ENCODE results near the gene TLK1. TPM values are rescaled to one million over a fixed set of nuclear protein-coding genes. Genes with fewer than 3 reads are reported as not detected.

TLK1 gene
- total and polyA plus RNA-seq, 2 of the 4 experiments (the other 2 are of a cell fraction), result 7.3 to 12.5 TPM

- dilution Hi-C loops (cut with HindIII; ENCODE audit: low sequenced_read_pairs, unreplicated experiment), result no loop called here
- no TSS peak for BruUV-seq (replicated peaks)
- CTCF ChIA-PET, result interaction anchor here (0.6 to 0.7 kb wide), 2 partner anchors 328 to 678 kb away, joined by 3 read pairs; no protein-coding TSS in a partner anchor
- TF ChIP-seq RFX5 (IDR thresholded peaks at IDR 0.05; ENCODE audit: low read depth, low read length) (no peak), MAZ (IDR thresholded peaks at IDR 0.05; ENCODE audit: borderline replicate concordance, low read depth, low read length) (no peak), FOS (IDR thresholded peaks at IDR 0.05; ENCODE audit: low read depth, low read length) (no peak), NFE2L2 (IDR thresholded peaks at IDR 0.05; ENCODE audit: low read depth, low read length) (no peak), CHD1 (IDR thresholded peaks at IDR 0.05; ENCODE audit: low read depth, low read length) (no peak), BHLHE40 (IDR thresholded peaks at IDR 0.05; ENCODE audit: low read depth, low read length) (no peak), CEBPB (IDR thresholded peaks at IDR 0.05; ENCODE audit: low read depth, low read length) (no peak), POLR2A (IDR thresholded peaks at IDR 0.05; ENCODE audit: low read depth, low read length) (no peak), MAFK (IDR thresholded peaks at IDR 0.05; ENCODE audit: low read depth, low read length) (no peak), MXI1 (IDR thresholded peaks at IDR 0.05; ENCODE audit: borderline replicate concordance, low read depth, low read length) (no peak), RAD21 (IDR thresholded peaks at IDR 0.05; ENCODE audit: low read length) (no peak), RCOR1 (IDR thresholded peaks at IDR 0.05; ENCODE audit: insufficient replicate concordance, low read length) (no peak), USF2 (IDR thresholded peaks at IDR 0.05; ENCODE audit: low read depth, low read length) (no peak), CTCF (conservative IDR thresholded peaks at IDR 0.05; ENCODE audit: low read depth, low read length) (no peak)
- TF ChIP-seq, protein P1, sequence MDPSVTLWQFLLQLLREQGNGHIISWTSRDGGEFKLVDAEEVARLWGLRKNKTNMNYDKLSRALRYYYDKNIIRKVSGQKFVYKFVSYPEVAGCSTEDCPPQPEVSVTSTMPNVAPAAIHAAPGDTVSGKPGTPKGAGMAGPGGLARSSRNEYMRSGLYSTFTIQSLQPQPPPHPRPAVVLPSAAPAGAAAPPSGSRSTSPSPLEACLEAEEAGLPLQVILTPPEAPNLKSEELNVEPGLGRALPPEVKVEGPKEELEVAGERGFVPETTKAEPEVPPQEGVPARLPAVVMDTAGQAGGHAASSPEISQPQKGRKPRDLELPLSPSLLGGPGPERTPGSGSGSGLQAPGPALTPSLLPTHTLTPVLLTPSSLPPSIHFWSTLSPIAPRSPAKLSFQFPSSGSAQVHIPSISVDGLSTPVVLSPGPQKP (IDR thresholded peaks at IDR 0.05; ENCODE audit: borderline replicate concordance, low read depth, low read length), result no peak
Observed at GRCh38 chr2:171088057-171088834, 72.4 kb downstream of the TLK1 start.

More at GRCh38 chr2:171088057-171088834, 72.4 kb downstream of the TLK1 start:
- 0 out of 2 replicates have a peak, but pooled peaks cover 3% of the 10 kb centered on the region for H3K36me3 ChIP-seq (ENCODE audit: control insufficient read depth, insufficient read depth, low read length)
- intact Hi-C loops (cut with micrococcal nuclease), result no loop called here
- no peaks in the 10 kb centered on the region for H3K27me3 ChIP-seq (ENCODE audit: control insufficient read depth, insufficient read depth, low read length)
- no peak overlapping the region for H3K4me3 ChIP-seq (ENCODE audit: insufficient read depth, low read depth, low read length)
- no peak overlapping the region for H3K9ac ChIP-seq (ENCODE audit: low read depth, low read length)
- no peak overlapping the region for H3K23ac ChIP-seq (ENCODE audit: low read depth, low read length)
- H3K79me1 ChIP-seq (ENCODE audit: low read depth in 1 of 2, low read length in 2 of 2), result peaks cover 17 to 53% of the 10 kb centered on the region in 2 experiments
- H2BK120ac ChIP-seq (ENCODE audit: low read depth, low read length), result no peak overlapping the region
- H2AFZ ChIP-seq (replicated peaks; ENCODE audit: low read length, poor library complexity), result no peak overlapping the region
- in situ Hi-C loops (cut with MboI; ENCODE audit: low sequenced_read_pairs), result no loop called here
- no peaks in the 10 kb centered on the region; the same call in 1 of the 2 replicates for H3K9me1 ChIP-seq (ENCODE audit: insufficient read depth, low read length)
- ATAC-seq (ENCODE audit: low read depth) (no peak), DNase-seq (no peak)
- H2BK15ac ChIP-seq (ENCODE audit: low read depth, low read length), result no peak overlapping the region
- no peak overlapping the region for H2BK20ac ChIP-seq (ENCODE audit: low read depth, low read length)
- no peak overlapping the region for H4K8ac ChIP-seq (ENCODE audit: low read depth in 2 of 2, low read length in 2 of 2)
- peaks cover 26% of the 10 kb centered on the region; the same call in 1 of the 2 replicates for H4K20me1 ChIP-seq (ENCODE audit: insufficient read depth, low read length)
- no peak overlapping the region for H3K18ac ChIP-seq (ENCODE audit: low read depth, low read length)
- H2AK5ac ChIP-seq (ENCODE audit: low read depth, low read length), result no peak overlapping the region
- no peak overlapping the region for H4K91ac ChIP-seq (ENCODE audit: insufficient read depth, low read depth, low read length)
- no peak overlapping the region for H2AK9ac ChIP-seq (replicated peaks; ENCODE audit: low read depth, low read length, poor library complexity)
- no peak overlapping the region for H3K27ac ChIP-seq (ENCODE audit: insufficient read depth, low read length)
- no peak overlapping the region for H3K14ac ChIP-seq (replicated peaks; ENCODE audit: low read depth, low read length)
- H3K4me2 ChIP-seq (ENCODE audit: low read depth, low read length), result no peak overlapping the region
- H4K5ac ChIP-seq (ENCODE audit: low read depth, low read length), result no peak overlapping the region
- H2BK5ac ChIP-seq (ENCODE audit: low read depth, low read length, poor library complexity, severe bottlenecking), result no peak overlapping the region
- POLR2A ChIA-PET (ENCODE audit: unreplicated experiment), result no interaction called here
- no peak overlapping the region for H3K4ac ChIP-seq (ENCODE audit: low read depth, low read length)
- WGBS, 2 experiments (ENCODE audit: extremely low coverage in 2 of 2, insufficient read length in 1 of 2), result no CpG with 5 or more reads among the region's 5 CpGs
- no peak overlapping the region for H3K56ac ChIP-seq (ENCODE audit: extremely low read depth, insufficient read depth, low read length)
- no peaks in the 10 kb centered on the region for H3K9me3 ChIP-seq (ENCODE audit: control insufficient read depth, insufficient read depth, low read length)
- H3K4me1 ChIP-seq (ENCODE audit: control insufficient read depth, insufficient read depth, low read length), result no peaks in the 10 kb centered on the region; the same call in 1 of the 2 replicates
